Measurements from ENCODE around the gene GPR6.
A peak's percentile ranks its signal among the peaks of the same experiment; 100 is the strongest.

GPR6 gene, protein sequence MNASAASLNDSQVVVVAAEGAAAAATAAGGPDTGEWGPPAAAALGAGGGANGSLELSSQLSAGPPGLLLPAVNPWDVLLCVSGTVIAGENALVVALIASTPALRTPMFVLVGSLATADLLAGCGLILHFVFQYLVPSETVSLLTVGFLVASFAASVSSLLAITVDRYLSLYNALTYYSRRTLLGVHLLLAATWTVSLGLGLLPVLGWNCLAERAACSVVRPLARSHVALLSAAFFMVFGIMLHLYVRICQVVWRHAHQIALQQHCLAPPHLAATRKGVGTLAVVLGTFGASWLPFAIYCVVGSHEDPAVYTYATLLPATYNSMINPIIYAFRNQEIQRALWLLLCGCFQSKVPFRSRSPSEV

DNA sequence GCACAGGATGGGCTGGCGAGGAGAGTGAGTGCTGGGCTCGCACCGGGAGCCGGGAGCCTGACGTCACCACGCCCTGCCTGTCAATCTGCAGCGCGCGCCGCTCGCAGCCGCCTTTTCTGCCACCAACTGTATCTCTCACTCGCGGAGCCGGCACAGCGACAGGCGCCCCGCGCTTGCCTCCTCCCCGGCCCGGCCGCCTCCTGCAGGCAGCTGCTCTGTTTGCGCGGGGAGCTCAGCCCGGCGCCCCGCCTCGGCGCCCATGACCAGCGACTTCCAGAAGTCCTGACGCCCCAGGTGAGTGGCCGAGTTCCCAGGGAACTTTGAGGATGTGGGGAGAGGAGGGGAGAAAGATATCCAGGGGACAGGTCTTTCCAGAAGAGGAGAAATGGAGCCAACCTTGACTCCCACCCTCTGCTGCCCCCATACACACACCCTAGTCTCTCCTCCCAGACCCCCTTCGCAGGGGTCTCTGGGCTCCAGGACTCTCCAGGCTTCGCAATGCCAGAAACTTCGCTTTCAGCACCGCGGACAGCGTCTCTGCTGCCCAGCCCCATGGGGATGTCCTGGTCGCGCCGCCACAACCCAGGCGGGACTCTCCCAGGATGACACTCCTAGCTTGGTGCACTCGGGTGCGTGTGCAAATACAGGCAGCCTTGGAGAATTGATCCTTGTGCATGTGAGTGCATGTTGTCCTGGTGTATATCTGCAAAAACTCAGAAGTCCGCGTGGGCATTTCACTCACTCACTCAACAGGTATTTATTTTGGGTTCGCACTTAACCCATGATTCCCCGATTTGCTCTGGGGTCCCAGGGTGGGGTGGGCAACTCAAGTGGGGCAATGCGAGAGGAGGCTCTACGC lies at the start of gene GPR6:
TSS of gene GPR6 (plus strand) at position 138 of the 859 bp plus-strand sequence. CDS start 802 bp downstream, outside the sequence.
- in situ Hi-C loops (cut with MboI; ENCODE audit: low pct_unique_long_range_greater_than_20kb, low sequenced_read_pairs), result no loop called here
- peak; percentile 48 for DNase-seq

DNA sequence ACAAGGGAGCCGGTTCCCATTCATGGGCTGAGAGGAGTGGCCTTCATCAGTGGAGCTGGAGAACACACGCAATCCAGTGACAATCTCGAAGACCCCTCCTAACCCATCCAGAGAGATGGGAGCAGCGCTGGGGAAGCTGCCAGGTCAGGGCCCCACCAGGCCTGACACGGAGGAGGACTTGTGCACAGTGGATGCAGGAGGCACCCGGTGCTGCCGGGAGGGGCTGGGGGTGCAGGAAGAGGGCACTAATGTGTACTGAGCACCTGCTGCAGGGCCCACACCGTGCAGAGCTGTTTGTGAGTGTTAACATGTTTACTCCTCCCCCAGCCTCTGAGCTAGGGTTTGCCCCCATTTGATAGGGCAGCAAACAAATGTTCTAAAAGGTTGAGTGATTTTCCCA lies 43.8 kb upstream of the GPR6 start:
- in situ Hi-C loops (cut with MboI; ENCODE audit: low pct_unique_long_range_greater_than_20kb, low sequenced_read_pairs), result no loop called here
- no peak for DNase-seq

- in situ Hi-C loops (cut with MboI; ENCODE audit: low pct_unique_long_range_greater_than_20kb, low sequenced_read_pairs), result no loop called here
- DNase-seq, result no peak
Observed at GRCh38 chr6:109939654-109940053, 38.5 kb upstream of the GPR6 start.

DNA sequence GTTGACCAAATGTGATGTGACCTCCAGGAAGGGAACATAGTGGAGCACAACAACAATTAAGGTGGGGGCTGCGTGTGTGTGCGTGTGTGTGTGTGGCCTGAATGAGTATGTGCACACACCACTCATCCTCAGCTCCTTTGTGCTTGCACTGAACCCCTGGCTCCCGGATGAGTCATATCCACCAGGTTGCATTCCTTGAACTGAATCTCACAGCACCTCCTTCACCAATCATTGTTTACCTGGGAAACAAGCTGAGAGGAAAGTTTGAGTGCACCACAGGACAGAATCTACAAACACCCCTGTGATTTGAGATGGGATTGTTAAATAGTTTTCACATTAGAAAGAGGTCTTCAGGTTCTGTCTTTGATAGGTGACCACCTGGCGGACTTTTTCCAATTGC lies 33.7 kb upstream of the GPR6 start:
- in situ Hi-C loops (cut with MboI; ENCODE audit: low pct_unique_long_range_greater_than_20kb, low sequenced_read_pairs), result no loop called here
- no peak for DNase-seq

DNA sequence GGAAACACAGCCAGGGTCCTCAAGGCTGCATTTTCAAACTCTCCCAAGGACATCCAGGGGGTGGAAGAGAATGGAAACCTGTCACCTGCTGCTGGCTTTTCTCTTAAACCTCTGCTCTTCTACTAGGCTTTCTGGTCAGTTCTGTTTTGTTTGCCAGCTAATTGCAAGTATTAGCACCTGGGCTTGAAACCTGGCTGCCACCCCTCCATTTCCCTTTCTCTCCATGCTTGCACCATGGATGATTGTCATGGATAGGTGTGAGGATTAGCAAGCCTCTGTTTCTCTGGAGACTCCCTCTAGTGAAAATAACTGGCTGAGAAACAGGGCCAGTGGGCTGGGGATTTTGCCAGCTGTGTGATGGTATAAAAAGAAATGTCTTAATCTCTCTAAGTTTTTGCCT lies 33.0 kb upstream of the GPR6 start:
- in situ Hi-C loops (cut with MboI; ENCODE audit: low pct_unique_long_range_greater_than_20kb, low sequenced_read_pairs), result no loop called here
- no peak for DNase-seq

DNA sequence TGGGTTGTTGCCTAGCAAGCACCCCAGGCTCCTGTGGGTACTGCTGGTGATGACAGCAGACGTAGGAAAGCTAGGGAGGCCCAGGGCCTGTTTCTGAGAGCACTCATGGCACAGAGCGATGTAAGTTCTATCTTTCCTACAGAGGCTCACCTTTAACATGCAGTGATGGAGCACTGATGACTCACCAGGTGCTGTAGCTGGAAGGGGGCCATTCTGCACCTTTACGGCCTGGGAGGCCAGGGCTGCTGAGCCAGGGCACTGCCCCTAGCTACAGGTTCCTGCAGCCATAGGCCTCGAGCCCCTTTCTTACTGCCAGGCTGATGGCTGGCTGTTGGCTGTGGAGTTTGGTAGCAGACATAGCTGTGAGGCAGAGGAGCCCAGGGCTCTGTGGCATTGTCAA lies 31.1 kb upstream of the GPR6 start:
- DNase-seq, result no peak
- in situ Hi-C loops (cut with MboI; ENCODE audit: low pct_unique_long_range_greater_than_20kb, low sequenced_read_pairs), result no loop called here

DNA sequence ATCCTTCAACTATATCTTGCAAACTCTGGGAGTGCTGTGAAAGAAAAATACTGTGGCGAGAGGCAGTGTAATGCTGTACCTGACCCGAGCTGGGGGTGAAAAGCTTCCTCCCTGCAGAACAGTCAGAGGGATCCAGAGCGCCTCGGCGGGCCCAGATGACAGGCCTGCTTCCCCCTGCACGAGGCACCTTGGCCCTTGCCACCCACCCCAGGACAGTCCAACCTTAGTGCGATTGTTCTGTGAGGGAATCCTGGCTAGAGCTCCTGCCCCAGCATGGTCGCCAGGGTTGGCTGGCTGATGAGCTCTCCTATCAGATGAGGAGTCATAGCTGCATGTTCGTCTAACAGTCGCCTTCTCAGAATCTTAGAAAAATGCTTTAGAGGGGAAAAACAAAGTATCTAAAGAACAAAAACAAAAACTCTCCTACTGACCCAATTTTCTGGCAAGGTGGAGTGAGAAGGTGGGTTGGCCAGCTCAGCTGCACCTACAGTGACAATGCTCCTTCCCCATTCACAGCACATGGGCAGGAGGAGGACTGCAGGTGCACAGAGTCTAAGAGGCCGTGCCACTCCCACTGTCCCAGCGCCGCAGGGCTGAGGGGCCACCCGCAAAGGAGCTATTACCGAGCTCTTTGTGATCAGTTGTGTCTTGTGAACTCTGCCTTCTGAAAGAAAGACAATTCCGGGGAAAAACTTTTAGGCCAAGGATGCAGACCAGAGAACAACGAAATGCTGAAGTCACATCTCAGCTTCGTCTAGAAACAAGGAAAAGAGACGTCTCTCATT lies 28.6 kb upstream of the GPR6 start:
- no peak for DNase-seq

DNA sequence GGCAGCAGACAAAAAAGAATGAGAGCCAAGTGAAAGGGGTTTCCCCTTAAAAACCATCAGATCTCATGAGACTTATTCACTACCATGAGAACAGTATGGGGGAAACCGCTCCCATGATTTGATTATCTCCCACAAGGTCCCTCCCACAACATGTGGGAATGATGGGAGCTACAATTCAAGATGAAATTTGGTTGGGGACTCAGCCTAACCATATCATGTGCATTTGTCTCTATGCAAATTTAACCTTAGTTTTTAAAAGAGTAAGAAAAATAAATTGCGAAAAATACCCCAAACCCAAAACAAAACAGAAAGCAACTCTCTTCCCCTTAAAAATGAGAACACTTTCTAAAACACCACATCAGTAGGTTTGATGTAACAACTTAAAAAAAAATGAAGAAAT lies 22.6 kb upstream of the GPR6 start:
- no peak for DNase-seq
- in situ Hi-C loops (cut with MboI; ENCODE audit: low pct_unique_long_range_greater_than_20kb, low sequenced_read_pairs), result no loop called here

More for the DNA sequence above, 28.6 kb upstream of the GPR6 start:
- in situ Hi-C loops (cut with MboI; ENCODE audit: low pct_unique_long_range_greater_than_20kb, low sequenced_read_pairs), result no loop called here

DNA sequence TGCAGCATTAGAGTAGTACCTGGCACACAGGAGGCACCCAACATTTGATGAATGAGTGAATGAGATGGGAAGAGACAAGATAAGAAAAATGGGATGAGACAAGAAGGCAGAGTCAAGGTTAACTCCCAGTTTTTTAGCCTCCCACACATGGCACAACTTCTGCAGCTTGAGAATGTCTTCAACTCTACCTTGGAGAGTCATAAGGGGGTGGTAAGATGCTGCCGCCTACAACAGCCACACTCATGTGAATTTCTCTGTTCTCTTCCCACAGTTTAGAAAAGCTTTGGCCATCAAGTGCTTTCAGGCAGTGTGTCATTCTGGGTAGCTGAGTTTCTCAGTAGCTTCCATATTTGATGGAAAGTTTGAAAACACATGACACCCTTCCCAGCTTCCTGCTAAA lies 19.5 kb upstream of the GPR6 start:
- DNase-seq, result no peak
- in situ Hi-C loops (cut with MboI; ENCODE audit: low pct_unique_long_range_greater_than_20kb, low sequenced_read_pairs), result no loop called here

DNA sequence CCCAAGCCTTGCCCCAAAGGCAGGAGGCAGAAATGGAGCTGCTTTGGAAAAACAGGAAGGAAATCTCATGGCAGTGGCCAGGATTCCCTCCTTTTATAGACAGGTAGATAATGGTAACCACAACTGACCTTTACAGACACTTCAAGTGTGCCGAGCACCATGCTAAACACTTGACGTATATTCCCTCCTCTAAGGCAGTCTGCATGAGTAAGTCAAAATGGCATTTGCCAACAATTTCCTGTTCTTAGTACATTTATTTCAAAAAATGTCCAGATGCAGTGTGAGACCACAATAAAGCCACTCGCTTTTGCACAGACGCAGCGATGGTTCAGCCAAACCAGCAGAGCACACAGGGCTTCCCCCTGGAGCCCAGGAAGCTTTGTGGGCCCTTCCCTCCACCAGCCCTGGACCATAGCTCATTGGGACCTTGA lies 16.5 kb upstream of the GPR6 start:
- DNase-seq, result no peak

GRCh38 chr6:109962271-109962670 lies 15.8 kb upstream of the GPR6 start:
- in situ Hi-C loops (cut with MboI; ENCODE audit: low pct_unique_long_range_greater_than_20kb, low sequenced_read_pairs), result no loop called here
- no peak for DNase-seq

More for the DNA sequence above, 16.5 kb upstream of the GPR6 start:
- in situ Hi-C loops (cut with MboI; ENCODE audit: low pct_unique_long_range_greater_than_20kb, low sequenced_read_pairs), result no loop called here

DNA sequence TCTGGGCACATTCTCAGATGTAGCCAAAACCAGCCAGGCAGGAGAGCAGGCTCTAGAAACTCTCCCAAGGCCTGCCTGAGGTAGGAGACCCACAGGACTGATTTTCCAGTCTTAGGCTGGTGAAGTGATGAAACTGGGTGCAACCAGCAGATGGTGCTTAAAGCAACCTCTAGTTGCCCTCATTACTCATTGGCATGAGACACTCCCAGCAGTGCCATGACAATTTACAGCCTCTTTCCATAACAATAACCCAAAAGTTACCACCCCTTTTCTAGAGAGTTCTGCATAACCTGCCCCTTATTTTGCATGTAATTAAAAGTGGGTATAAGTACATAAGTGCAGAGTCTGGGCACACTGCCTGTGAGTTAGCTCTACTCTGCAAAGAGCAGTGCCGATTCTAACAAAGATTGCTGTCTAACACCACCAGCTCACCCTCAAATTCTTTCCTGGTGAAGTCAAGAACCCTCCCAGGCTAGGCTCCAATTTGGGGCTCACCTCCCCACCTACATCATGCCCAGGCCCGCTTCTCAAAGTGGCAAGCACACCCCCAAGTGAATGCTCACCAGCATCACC lies 14.4 kb upstream of the GPR6 start:
- DNase-seq, result no peak
- in situ Hi-C loops (cut with MboI; ENCODE audit: low pct_unique_long_range_greater_than_20kb, low sequenced_read_pairs), result no loop called here

- DNase-seq, result no peak
- in situ Hi-C loops (cut with MboI; ENCODE audit: low pct_unique_long_range_greater_than_20kb, low sequenced_read_pairs), result no loop called here
Observed at GRCh38 chr6:109964949-109965348, 13.2 kb upstream of the GPR6 start.

DNA sequence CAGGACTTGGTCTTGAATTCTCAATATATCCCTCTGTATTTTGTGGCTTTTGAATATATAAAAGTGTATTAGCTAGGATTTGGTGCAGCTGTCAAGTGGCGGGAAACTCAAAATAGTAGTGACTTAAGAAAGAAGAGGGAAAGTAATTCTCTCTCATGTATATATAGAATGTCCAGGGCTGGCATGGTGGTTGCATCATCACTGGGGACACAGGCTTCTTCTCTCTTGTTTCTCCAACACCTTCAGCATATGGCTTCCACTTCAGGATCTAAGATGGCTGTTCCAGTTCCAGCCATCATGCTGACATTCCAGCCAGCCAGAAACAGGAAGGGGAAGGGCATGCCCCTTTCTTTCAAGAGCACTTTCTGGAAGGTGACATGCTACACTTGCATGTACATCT lies 11.8 kb upstream of the GPR6 start:
- in situ Hi-C loops (cut with MboI; ENCODE audit: low pct_unique_long_range_greater_than_20kb, low sequenced_read_pairs), result no loop called here
- no peak for DNase-seq

DNA sequence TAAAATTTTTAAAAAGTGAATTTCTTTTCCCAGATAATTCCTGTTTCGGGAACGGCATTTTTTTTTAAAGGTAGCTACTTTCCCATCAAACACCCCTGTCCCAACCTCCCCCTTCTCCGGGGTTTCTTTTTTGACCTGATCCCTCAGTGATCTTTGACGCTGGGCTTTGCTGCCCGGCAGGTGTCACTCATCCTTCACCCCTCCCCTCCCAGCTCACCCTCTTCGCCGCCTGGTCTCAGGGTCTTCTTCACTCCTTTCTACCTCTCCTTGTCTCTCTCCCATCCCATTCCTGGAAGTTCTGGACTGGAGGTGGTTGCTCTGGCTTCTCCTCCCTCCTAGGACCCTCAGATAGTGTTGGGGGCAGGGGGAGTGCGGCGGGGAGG lies 329 bp upstream of the GPR6 start:
- in situ Hi-C loops (cut with MboI; ENCODE audit: low pct_unique_long_range_greater_than_20kb, low sequenced_read_pairs), result no loop called here
- DNase-seq, result no peak

DNA sequence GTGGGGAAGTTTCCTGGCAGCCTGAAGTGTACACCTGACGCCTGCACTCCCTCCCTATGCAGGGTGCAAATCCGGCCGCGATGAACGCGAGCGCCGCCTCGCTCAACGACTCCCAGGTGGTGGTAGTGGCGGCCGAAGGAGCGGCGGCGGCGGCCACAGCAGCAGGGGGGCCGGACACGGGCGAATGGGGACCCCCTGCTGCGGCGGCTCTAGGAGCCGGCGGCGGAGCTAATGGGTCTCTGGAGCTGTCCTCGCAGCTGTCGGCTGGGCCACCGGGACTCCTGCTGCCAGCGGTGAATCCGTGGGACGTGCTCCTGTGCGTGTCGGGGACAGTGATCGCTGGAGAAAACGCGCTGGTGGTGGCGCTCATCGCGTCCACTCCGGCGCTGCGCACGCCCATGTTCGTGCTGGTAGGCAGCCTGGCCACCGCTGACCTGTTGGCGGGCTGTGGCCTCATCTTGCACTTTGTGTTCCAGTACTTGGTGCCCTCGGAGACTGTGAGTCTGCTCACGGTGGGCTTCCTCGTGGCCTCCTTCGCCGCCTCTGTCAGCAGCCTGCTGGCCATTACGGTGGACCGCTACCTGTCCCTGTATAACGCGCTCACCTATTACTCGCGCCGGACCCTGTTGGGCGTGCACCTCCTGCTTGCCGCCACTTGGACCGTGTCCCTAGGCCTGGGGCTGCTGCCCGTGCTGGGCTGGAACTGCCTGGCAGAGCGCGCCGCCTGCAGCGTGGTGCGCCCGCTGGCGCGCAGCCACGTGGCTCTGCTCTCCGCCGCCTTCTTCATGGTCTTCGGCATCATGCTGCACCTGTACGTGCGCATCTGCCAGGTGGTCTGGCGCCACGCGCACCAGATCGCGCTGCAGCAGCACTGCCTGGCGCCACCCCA lies 1.2 kb downstream of the GPR6 start:
- no peak for DNase-seq
- in situ Hi-C loops (cut with MboI; ENCODE audit: low pct_unique_long_range_greater_than_20kb, low sequenced_read_pairs), result no loop called here

DNA sequence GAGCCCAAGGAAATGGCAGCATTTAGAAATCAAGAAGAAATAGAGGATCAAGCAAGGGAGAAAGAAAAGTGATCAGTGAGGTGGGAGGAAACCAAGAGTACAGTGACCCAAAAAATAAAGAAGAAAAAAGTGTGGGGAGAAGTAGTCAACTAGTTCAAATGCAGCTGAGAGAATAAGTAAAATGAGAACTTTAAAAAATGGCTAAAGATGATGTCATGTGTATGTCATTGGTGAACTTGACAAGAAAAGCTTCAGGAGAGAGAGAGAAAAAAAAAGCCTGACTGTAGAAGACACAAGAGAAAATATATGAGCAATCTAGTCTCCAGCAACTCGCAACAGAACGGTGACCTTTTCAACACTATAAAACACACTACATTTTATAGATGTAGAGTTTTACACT lies 6.3 kb downstream of the GPR6 start:
- no peak for DNase-seq
- in situ Hi-C loops (cut with MboI; ENCODE audit: low pct_unique_long_range_greater_than_20kb, low sequenced_read_pairs), result no loop called here

- in situ Hi-C loops (cut with MboI; ENCODE audit: low pct_unique_long_range_greater_than_20kb, low sequenced_read_pairs), result no loop called here
- no peak for DNase-seq
Observed at GRCh38 chr6:109987196-109987595, 9.1 kb downstream of the GPR6 start.

Data from KBM-7 (cell line).